Astrocyte of the cerebellum (primary cell): Measurements from ENCODE around the gene CAGE1.

ENCODE experiments used
- DNase-seq: peaks from one replicate; pipeline ENCODE4 v3.0.0-alpha.2; 2011; ENCODE audit warnings: low read depth
- H3K4me3 ChIP-seq: 2 replicates; pipeline ENCODE4 v1.5.1; 2011; ENCODE audit warnings: mild to moderate bottlenecking, low read depth, low read length, moderate library complexity
- in situ Hi-C: cut with HindIII; loops from 2 replicates; pipeline ENCODE4 v1.10.0; 2017; ENCODE audit warnings: low sequenced_read_pairs
- TF ChIP-seq, protein P1 (sequence below): IDR thresholded peaks from 2 replicates; pipeline ENCODE4 v1.5.1; 2012; ENCODE audit warnings: low read length, low read depth, moderate library complexity, mild to moderate bottlenecking; ENCODE audit errors: missing control alignments

CAGE1 gene

DNA sequence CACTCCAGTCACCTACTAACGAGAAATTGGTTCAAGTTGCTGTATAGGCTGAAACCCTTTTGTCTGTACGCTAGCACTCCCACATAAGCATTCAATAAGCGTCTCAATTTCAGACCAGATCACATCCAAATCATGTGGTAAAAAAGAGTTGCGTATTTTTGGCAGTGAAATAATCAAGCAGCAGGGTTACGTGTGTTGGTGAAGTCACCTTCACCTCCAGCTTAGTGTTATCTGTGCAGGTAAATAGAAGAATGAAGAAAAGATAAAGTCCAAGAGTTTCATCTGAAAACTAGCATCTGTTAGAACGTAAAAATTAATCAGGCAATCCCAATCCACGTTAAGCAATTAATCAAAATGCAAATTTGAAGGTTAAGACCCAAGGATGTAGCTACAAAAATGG lies 87.8 kb downstream of the CAGE1 start:
- H3K4me3 ChIP-seq: no peak overlapping the region
- TF ChIP-seq, protein P1, sequence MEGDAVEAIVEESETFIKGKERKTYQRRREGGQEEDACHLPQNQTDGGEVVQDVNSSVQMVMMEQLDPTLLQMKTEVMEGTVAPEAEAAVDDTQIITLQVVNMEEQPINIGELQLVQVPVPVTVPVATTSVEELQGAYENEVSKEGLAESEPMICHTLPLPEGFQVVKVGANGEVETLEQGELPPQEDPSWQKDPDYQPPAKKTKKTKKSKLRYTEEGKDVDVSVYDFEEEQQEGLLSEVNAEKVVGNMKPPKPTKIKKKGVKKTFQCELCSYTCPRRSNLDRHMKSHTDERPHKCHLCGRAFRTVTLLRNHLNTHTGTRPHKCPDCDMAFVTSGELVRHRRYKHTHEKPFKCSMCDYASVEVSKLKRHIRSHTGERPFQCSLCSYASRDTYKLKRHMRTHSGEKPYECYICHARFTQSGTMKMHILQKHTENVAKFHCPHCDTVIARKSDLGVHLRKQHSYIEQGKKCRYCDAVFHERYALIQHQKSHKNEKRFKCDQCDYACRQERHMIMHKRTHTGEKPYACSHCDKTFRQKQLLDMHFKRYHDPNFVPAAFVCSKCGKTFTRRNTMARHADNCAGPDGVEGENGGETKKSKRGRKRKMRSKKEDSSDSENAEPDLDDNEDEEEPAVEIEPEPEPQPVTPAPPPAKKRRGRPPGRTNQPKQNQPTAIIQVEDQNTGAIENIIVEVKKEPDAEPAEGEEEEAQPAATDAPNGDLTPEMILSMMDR: no peak
- in situ Hi-C loops: no loop called here
- DNase-seq: no peak

DNA sequence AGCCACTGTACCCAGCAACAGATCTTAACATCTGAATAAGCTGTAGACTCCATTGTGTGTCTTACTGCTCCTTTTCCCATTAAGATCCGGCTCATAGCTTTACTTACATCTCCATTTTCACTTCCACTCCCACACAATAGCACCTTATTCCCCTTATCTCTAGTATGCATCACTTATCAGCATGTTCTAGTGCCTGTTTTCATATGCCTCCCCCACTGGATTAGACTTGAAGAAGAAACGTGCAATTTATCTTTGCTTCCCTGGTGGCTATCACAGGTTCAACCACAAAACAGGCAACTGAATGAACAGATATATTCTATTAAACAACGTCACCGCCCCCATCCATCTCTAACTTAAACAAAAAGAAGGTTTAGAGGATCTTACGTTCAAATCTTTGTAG lies 88.6 kb downstream of the CAGE1 start:
- in situ Hi-C loops: no loop called here
- H3K4me3 ChIP-seq: no peak overlapping the region
- DNase-seq: no peak
- TF ChIP-seq, protein P1: no peak

DNA sequence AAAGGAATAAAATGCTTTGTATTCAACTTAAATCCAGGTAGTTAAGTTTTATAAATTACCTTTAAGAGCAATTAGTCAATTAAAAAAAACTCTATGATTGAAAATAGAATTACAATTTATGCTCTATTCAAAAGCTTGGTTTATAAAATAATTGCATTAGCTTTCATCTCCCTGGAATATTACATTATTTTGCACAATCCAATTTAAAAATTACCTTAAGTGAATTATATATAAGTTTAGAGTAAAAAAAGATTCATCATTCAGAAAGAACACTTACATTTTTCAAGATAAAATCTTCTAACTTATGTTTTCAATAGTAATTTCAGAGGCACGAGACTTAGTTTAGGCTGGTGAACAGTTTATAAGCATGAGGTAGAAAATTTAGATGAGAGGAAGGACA lies 91.4 kb downstream of the CAGE1 start:
- TF ChIP-seq, protein P1: no peak
- in situ Hi-C loops: no loop called here

DNA sequence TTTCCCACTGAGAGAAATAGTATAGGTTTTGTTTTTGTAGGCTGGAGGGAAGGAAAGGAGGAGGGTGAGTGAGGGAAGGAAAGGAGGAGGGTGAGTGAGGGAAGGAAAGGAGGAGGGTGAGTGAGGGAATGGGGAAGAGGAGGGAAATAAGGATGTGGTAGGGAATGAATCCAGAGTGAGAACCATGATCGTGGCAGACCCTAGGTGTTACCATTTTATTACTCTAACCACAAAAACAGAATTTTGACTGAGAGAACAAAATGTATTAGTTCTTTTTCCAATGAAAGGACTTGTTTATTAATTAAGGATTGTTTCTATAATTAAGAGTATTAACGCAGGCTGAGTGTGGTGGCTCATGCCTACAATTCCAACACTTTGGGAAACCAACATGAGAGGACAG lies 92.9 kb downstream of the CAGE1 start:
- DNase-seq: no peak
- TF ChIP-seq, protein P1: no peak
- H3K4me3 ChIP-seq: no peak overlapping the region
- in situ Hi-C loops: no loop called here

More for the DNA sequence above, 91.4 kb downstream of the CAGE1 start:
- H3K4me3 ChIP-seq: no peak overlapping the region
- no peak for DNase-seq

DNA sequence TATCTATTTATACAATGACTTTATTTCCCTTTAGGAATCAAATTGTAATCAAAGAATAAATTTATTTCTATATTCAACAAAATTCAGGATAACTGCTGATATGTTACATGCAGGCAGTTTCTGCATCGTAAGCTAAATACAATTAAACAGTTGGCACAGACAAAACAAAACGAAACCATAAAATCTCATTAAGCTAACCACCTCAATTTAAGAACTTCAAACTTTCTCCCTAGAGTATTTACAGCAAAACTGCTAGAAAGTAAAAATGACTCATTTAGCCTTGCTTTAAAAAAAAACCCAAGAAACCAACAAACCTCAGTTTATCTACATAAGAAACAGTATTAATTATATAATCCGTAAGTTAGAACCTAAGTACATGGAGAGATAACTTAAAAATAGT lies 93.6 kb downstream of the CAGE1 start:
- TF ChIP-seq, protein P1: no peak
- DNase-seq: no peak
- in situ Hi-C loops: no loop called here
- H3K4me3 ChIP-seq: no peak overlapping the region

DNA sequence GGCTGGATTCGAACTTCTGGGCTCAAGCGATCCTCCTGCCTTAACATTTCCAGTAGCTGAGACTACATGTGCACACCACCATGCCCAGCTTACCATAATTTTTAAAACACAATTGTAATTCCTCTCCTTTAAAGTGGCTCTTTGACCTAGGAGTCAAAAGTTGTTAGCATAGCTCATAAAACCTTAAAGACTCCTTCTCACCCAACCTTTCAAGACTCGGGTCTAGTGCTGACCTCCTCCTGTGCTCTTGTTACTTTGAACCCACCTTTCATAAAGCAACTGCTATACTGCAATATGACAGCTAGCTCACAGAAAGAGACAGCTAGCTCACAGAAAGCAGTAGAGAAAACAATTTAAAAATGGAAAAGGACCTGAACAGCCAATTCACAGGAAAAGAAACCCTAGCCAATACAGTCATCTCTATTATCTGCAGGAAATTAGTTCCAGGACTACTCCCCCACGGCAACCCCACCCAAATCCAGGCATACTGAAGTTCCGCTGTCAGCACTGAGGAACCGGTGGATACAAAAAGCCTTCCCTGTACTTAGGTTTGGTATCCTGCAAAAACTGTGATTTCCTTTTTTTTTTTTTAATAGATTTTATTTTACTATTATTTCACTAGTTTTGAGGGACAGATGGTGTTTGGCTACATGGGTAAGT lies 96.8 kb downstream of the CAGE1 start:
- TF ChIP-seq, protein P1: no peak
- no peak overlapping the region for H3K4me3 ChIP-seq
- no peak for DNase-seq
- in situ Hi-C loops: no loop called here
